Transverse colon (tissue), 4 donors: ENCODE measurements around the gene ZNF316. TPM values are rescaled to one million over a fixed set of nuclear protein-coding genes. Genes with fewer than 3 reads are reported as not detected.

Source experiments
- DNase-seq: peaks from one replicate; pipeline ENCODE4 v3.0.0-alpha.2; 2019
- H3K27ac ChIP-seq, 4 donors: fragments of 200-600 bp; sonication (generic); 2 replicates each; pipeline ENCODE4 v1.5.1; 2016 to 2018; ENCODE audit warnings: inconsistent platforms in 4 of 4
- H3K27me3 ChIP-seq: fragments of 200-600 bp; sonication (generic); 2 replicates; pipeline ENCODE4 v1.5.1; 2017; ENCODE audit warnings: inconsistent platforms
- H3K36me3 ChIP-seq, 4 donors: fragments of 200-600 bp; sonication (generic); 2 replicates each; pipeline ENCODE4 v1.5.1; 2017 to 2019; ENCODE audit warnings: inconsistent platforms in 4 of 4
- H3K4me1 ChIP-seq, 4 donors: fragments of 200-600 bp; sonication (generic); 2 replicates each; pipeline ENCODE4 v1.5.1; 2017 to 2020; ENCODE audit warnings: inconsistent platforms in 4 of 4
- H3K4me3 ChIP-seq, 4 donors: fragments of 200-600 bp; sonication (generic); 1 replicate in 1 of 4; 2 replicates in 3 of 4; pipeline versions ENCODE4 v1.5.1 to v1.6.1; 2017 to 2019; ENCODE audit warnings: inconsistent platforms in 4 of 4
- H3K9me3 ChIP-seq, 2 donors: fragments of 200-600 bp; sonication (generic); 2 replicates each; pipeline ENCODE4 v1.5.1; 2017 to 2019; ENCODE audit warnings: inconsistent platforms in 2 of 2
- EP300 ChIP-seq: sonication (generic); formaldehyde crosslinking; IDR thresholded peaks from one replicate; pipeline ENCODE4 v1.6.1; 2017; ENCODE audit warnings: antibody characterized with exemption, low read depth
- POLR2A ChIP-seq: fragments of 450-650 bp; IDR thresholded peaks from one replicate; pipeline ENCODE4 v1.6.1; 2016; ENCODE audit warnings: antibody characterized with exemption, mild to moderate bottlenecking, moderate library complexity
- POLR2AphosphoS5 ChIP-seq, 3 donors: sonication (generic); formaldehyde crosslinking; IDR thresholded peaks; one replicate each; pipeline ENCODE4 v1.6.1; 2016; ENCODE audit warnings: antibody characterized with exemption in 3 of 3
- WGBS, 2 donors: methylation state at CpG; one replicate each; pipeline ENCODE4 v1.1.5; 2018; ENCODE audit warnings: low coverage in 1 of 2; 5-methylcytosine and 5-hydroxymethylcytosine counted together
- in situ Hi-C, 4 donors: fragments of 200-750 bp; cut with MboI; loops; one replicate each; pipeline versions ENCODE4 v1.15.0 to v1.15.1; 2017; ENCODE audit warnings: low sequenced_read_pairs in 3 of 4, low pct_ligation_motif_present in 1 of 4, low pct_unique_long_range_greater_than_20kb in 1 of 4
- intact Hi-C: fragments of 100-400 bp; cut with DNase I; formaldehyde crosslinking; loops from one replicate; pipeline ENCODE4 v1.15.1; 2023; ENCODE audit warnings: low total_unique reads
- total RNA-seq, 4 donors: library from RNA; depleted of rRNA; stranded (reverse); fragments of >200 nt; gene quantifications; one replicate each; pipeline ENCODE4 v1.1.0, GENCODE V29; 2016
- TF ChIP-seq, protein P1 (sequence below), 5 experiments: fragments of 200-600 bp in 3 of 5; fragments of 450-650 bp in 2 of 5; sonication (generic) in 3 of 5; IDR thresholded peaks; 1 replicate in 2 of 5; 2 replicates in 3 of 5; pipeline ENCODE4 v1.5.1; 2016 to 2017; ENCODE audit warnings: antibody characterized with exemption in 5 of 5, inconsistent platforms in 3 of 5, mild to moderate bottlenecking in 2 of 5, moderate library complexity in 1 of 5

Gene ZNF316
- total RNA-seq, 4 donors from 2014 or later: 15.3 to 188 (median 50.9) TPM

GRCh38 chr7:6623589-6624245 lies 13.4 kb upstream of the ZNF316 start:
- no peak for DNase-seq
- H3K36me3 ChIP-seq: no peaks in the 10 kb centered on the region
- no peak overlapping the region for H3K27ac ChIP-seq
- in situ Hi-C loops: no loop called here
- intact Hi-C loops: no loop called here
- peaks cover 0 to 17% (median 0%) of the 10 kb centered on the region in 4 donors for H3K4me1 ChIP-seq
- TF ChIP-seq EP300: no peak
- TF ChIP-seq, protein P1, sequence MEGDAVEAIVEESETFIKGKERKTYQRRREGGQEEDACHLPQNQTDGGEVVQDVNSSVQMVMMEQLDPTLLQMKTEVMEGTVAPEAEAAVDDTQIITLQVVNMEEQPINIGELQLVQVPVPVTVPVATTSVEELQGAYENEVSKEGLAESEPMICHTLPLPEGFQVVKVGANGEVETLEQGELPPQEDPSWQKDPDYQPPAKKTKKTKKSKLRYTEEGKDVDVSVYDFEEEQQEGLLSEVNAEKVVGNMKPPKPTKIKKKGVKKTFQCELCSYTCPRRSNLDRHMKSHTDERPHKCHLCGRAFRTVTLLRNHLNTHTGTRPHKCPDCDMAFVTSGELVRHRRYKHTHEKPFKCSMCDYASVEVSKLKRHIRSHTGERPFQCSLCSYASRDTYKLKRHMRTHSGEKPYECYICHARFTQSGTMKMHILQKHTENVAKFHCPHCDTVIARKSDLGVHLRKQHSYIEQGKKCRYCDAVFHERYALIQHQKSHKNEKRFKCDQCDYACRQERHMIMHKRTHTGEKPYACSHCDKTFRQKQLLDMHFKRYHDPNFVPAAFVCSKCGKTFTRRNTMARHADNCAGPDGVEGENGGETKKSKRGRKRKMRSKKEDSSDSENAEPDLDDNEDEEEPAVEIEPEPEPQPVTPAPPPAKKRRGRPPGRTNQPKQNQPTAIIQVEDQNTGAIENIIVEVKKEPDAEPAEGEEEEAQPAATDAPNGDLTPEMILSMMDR (IDR thresholded peaks at IDR 0.05): no peak
- no peak for TF ChIP-seq POLR2A
- no peak for TF ChIP-seq POLR2AphosphoS5 (IDR thresholded peaks at IDR 0.05)
- no peak overlapping the region for H3K4me3 ChIP-seq
- H3K9me3 ChIP-seq: no peaks in the 10 kb centered on the region
- 38 to 73% methylated on average over 1 to 11 of the region's 15 CpGs for WGBS, 2 donors
- H3K27me3 ChIP-seq: no peaks in the 10 kb centered on the region

- H3K27me3 ChIP-seq: no peaks in the 10 kb centered on the region
- H3K27ac ChIP-seq: no peak overlapping the region
- H3K4me1 ChIP-seq: peaks cover 0 to 17% (median 0%) of the 10 kb centered on the region in 4 donors
- intact Hi-C loops: no loop called here
- 0 to 80% methylated on average over 1 to 3 of the region's 3 CpGs for WGBS, 2 donors
- in situ Hi-C loops: no loop called here
- TF ChIP-seq EP300: no peak
- TF ChIP-seq, protein P1 (IDR thresholded peaks at IDR 0.05): no peak
- no peak for TF ChIP-seq POLR2AphosphoS5 (IDR thresholded peaks at IDR 0.05)
- TF ChIP-seq POLR2A: no peak
- H3K4me3 ChIP-seq: no peak overlapping the region
- DNase-seq: no peak
- H3K9me3 ChIP-seq: no peaks in the 10 kb centered on the region
- no peaks in the 10 kb centered on the region for H3K36me3 ChIP-seq
These were observed 12.9 kb upstream of the ZNF316 start for GRCh38 chr7:6624246-6624611.

GRCh38 chr7:6628045-6628444 lies 9.1 kb upstream of the ZNF316 start:
- WGBS, 2 donors: 90 to 100% methylated on average over 1 to 6 of the region's 6 CpGs
- intact Hi-C loops (no loop called here), in situ Hi-C loops (no loop called here)
- Histone ChIP-seq H3K36me3 (no peaks in the 10 kb centered on the region), H3K27me3 (no peaks in the 10 kb centered on the region), H3K4me1 (no peaks in the 10 kb centered on the region), H3K9me3 (no peaks in the 10 kb centered on the region), H3K4me3 (no peak overlapping the region), H3K27ac (no peak overlapping the region)
- TF ChIP-seq POLR2A: no peak
- TF ChIP-seq, protein P1 (IDR thresholded peaks at IDR 0.05): no peak
- no peak for TF ChIP-seq POLR2AphosphoS5 (IDR thresholded peaks at IDR 0.05)
- no peak for TF ChIP-seq EP300
- no peak for DNase-seq

DNA sequence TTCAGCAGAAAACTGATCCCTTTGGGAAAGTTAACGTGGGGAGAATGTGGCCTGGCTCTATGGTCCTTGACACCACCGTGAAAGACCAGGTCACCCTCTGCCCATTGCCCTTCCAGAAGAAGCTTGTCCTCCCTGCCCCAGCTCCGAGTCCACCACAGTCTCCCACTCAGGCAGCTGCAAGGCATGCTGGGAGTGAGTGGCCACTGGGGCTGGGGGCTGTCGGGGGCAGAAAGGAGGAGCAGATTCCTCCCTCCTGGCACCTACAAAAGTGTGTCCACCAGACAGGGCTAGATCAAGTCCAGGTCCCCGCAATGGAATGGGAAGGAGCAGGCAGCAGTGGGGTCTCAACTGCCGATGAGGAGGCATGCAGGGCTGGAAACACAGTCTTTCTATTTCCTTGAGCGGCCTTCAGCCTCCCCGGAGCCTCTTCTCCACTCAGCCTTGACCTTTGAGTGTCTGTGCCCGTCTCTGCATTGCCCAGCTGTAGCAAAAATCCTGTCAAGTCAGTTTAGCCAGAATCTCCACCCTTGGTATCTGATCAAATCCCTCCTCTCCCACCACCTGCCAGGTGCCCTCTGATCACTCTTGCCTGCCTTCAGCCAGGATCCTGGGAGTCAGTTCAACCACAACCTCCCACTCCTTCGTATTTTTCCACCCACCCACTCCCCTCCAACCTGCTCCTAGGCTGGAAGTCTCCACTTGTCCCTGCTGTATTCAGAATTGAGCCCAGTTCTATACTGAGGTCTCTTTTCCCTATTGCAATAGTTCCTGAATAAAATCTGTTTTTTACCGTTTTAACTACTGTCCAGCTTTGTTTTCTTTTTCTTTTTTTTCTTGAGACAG lies 6.9 kb upstream of the ZNF316 start:
- H3K4me1 ChIP-seq: no peaks in the 10 kb centered on the region
- no peak overlapping the region for H3K27ac ChIP-seq
- 37 to 55% methylated on average over 2 to 11 of the region's 11 CpGs for WGBS, 2 donors
- no peak overlapping the region for H3K4me3 ChIP-seq
- H3K36me3 ChIP-seq: no peaks in the 10 kb centered on the region
- H3K27me3 ChIP-seq: no peaks in the 10 kb centered on the region
- in situ Hi-C loops (no loop called here), intact Hi-C loops (no loop called here)
- H3K9me3 ChIP-seq: no peaks in the 10 kb centered on the region
- TF ChIP-seq EP300: no peak
- DNase-seq: no peak
